Activated naive CD4-positive, alpha-beta T cell treated with anti-CD3 and anti-CD28 coated beads, Interleukin-2, amount 50 U/mL, for 16 hours (primary cell): ENCODE measurements around the gene LPP.

Experiments used
- DNase-seq: peaks from one replicate; pipeline ENCODE4 v3.0.0-alpha.2; 2020

Gene LPP

GRCh38 chr3:188229177-188229576 lies 75.2 kb downstream of the LPP start:
- no peak for DNase-seq

- no peak for DNase-seq
Measured at GRCh38 chr3:188229726-188230125, 75.8 kb downstream of the LPP start.

- DNase-seq: no peak
Measured at GRCh38 chr3:188230962-188231361, 77.0 kb downstream of the LPP start.

- no peak for DNase-seq
Measured at GRCh38 chr3:188231456-188231855, 77.5 kb downstream of the LPP start.

- DNase-seq: no peak
Measured at GRCh38 chr3:188232656-188233055, 78.7 kb downstream of the LPP start.

GRCh38 chr3:188233320-188233719 lies 79.4 kb downstream of the LPP start:
- no peak for DNase-seq

GRCh38 chr3:188234132-188234531 lies 80.2 kb downstream of the LPP start:
- DNase-seq: no peak

- no peak for DNase-seq
Measured at GRCh38 chr3:188236271-188236670, 82.3 kb downstream of the LPP start.

GRCh38 chr3:188239035-188239434 lies 85.1 kb downstream of the LPP start:
- no peak for DNase-seq

- DNase-seq: no peak
Measured at GRCh38 chr3:188239577-188239976, 85.6 kb downstream of the LPP start.

- DNase-seq: no peak
Measured at GRCh38 chr3:188240189-188240981, 86.4 kb downstream of the LPP start.

GRCh38 chr3:188241072-188241471 lies 87.1 kb downstream of the LPP start:
- DNase-seq: no peak

GRCh38 chr3:188241883-188242282 lies 87.9 kb downstream of the LPP start:
- no peak for DNase-seq

- DNase-seq: no peak
Measured at GRCh38 chr3:188242436-188243123, 88.6 kb downstream of the LPP start.

- no peak for DNase-seq
Measured at GRCh38 chr3:188243124-188243795, 89.3 kb downstream of the LPP start.

GRCh38 chr3:188244395-188244861 lies 90.5 kb downstream of the LPP start:
- no peak for DNase-seq

- DNase-seq: no peak
Measured at GRCh38 chr3:188246905-188247304, 92.9 kb downstream of the LPP start.

GRCh38 chr3:188248036-188248561 lies 94.1 kb downstream of the LPP start:
- no peak for DNase-seq

GRCh38 chr3:188253123-188253793 lies 99.3 kb downstream of the LPP start:
- no peak for DNase-seq

GRCh38 chr3:188253800-188254452 lies 100.0 kb downstream of the LPP start:
- no peak for DNase-seq

- no peak for DNase-seq
Measured at GRCh38 chr3:188254520-188255070, 100.6 kb downstream of the LPP start.

GRCh38 chr3:188255190-188255589 lies 101.2 kb downstream of the LPP start:
- no peak for DNase-seq
